ENCODE results near the gene CNTD1.

The CNTD1 gene

DNA sequence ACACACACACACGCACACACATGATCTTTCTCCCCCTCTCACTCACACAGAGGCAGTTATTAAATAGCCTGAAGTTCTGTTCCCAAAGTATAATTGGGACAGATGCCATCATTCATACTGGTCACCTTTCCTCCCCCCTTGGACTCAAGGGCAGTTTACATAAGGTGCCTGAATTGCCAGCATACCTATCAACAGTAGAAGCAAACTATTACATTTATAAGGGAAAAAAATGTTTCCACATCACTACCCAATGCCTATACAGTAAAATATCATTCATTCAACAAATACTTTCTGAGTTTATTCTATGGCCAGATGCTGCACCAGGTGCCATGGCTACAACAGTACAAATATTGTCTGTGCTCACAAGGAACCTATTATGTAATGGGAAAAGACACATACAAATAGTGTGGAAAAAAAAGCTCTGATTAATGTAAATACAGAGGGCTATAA, 6.3 kb downstream of the CNTD1 start:
- H3K36me3 ChIP-seq = peaks cover 16 to 28% (median 22%) of the 10 kb centered on the region in 11 experiments
- H3K27me3 ChIP-seq = no peaks in the 10 kb centered on the region
- no peak overlapping the region for H3K9ac ChIP-seq
- no peak overlapping the region for H3K4me2 ChIP-seq
- TF ChIP-seq Cebpa-rat (IDR thresholded peaks at IDR 0.05) = no peak
- H3K9me3 ChIP-seq (replicated peaks in 1 of 11) = no peaks in the 10 kb centered on the region
- H3K27ac ChIP-seq = no peak overlapping the region
- no peak overlapping the region for H3K4me3 ChIP-seq
- no peaks in the 10 kb centered on the region for H3K4me1 ChIP-seq
- H4K20me1 ChIP-seq = no peaks in the 10 kb centered on the region

DNA sequence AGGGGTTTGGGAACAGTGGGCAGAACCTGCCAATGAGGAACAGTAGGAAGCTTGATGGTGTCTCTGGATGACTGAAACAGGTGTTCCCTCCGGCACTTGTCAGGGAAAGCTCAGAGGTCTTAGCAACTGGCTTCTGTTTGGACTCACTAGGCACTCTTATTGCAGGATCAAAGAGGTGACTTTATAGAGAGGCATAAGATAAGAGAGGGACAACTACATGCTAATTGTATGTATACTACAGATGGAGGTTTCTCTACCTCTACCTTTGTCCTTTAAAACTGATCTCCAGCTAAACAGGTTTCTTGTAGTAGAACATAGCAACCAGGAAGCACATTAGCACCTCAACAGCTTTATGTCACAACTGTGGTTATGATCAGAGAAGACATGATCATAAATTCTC, 7.6 kb downstream of the CNTD1 start:
- Histone ChIP-seq H3K9ac (no peak overlapping the region), H3K36me3 (peaks cover 29 to 41% (median 35%) of the 10 kb centered on the region in 11 experiments), H3K4me2 (no peak overlapping the region), H3K4me1 (no peaks in the 10 kb centered on the region), H3K27ac (no peak overlapping the region), H4K20me1 (peaks cover 0 to 3% (median 0%) of the 10 kb centered on the region in 11 experiments; a peak in 1 of 22 replicates), H3K27me3 (no peaks in the 10 kb centered on the region), H3K9me3 (replicated peaks in 1 of 11) (no peaks in the 10 kb centered on the region), H3K4me3 (no peak overlapping the region)
- TF ChIP-seq Cebpa-rat (IDR thresholded peaks at IDR 0.05) = no peak

DNA sequence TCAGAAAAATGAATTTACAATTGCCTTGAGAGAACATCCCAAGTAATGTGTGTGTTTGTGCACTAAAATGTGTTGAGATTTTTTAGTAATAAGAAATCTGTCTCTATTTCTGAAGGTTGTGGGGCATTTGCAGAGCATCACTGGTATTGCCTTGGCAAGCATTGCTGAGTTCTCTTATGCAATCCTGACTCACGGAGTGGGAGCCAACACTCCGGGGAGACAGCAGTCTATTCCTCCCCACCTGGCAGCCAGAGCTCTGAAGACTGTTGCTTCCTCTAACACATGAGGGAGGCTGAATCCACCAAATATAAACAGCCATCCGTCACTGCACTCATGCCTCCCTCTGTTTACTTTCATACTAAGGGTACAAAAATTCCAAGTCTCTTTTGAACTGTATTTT, 10.6 kb downstream of the CNTD1 start:
- TF ChIP-seq Cebpa-rat (IDR thresholded peaks at IDR 0.05) = no peak
- H3K27ac ChIP-seq = no peak overlapping the region
- no peak overlapping the region for H3K9ac ChIP-seq

DNA sequence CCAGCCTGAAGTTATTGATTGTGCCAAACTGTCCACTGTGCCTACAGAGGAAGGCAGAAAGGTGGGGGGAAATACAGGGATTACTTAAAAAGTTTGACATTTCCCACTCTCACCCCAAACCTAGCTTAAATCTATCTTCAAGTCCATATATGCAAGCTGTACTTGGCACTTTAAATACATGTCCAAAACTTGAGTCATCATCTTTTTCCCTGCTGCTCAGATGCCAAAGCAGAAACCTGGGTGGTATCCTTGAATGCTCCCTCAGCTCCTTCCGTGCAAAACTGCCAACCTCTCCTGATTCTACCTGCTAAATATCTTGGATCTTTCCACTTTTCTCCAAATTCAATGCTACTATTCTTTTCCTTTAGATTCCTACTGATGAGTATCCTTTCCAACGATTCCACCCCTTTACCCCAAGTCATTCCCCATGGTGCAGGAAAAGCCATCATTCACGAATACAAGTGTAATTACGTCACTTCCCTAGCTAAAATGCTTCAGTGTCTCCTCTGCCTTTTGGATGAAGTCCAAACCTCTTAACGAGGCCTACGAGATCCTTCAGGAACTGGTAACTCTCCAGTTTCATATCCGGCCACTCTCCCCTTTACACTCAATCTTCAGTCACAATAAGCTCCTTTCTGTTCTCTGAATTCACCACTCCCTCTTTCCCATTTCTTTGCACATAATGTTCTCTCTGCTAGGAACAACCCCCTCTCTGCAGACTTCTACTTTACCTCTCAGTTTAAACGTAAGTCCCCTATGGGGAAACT, 16.2 kb downstream of the CNTD1 start:
- no peak overlapping the region for H3K4me2 ChIP-seq
- H4K20me1 ChIP-seq = peaks cover 0 to 32% (median 0%) of the 10 kb centered on the region in 11 experiments; a peak in 11 of 22 replicates
- H3K9ac ChIP-seq = no peak overlapping the region
- TF ChIP-seq Cebpa-rat (IDR thresholded peaks at IDR 0.05) = no peak
- H3K27me3 ChIP-seq = no peaks in the 10 kb centered on the region
- H3K27ac ChIP-seq = no peak overlapping the region
- no peak overlapping the region for H3K4me3 ChIP-seq
- no peaks in the 10 kb centered on the region for H3K4me1 ChIP-seq
- H3K9me3 ChIP-seq (replicated peaks in 1 of 11) = no peaks in the 10 kb centered on the region
- peaks cover 96 to 100% (median 100%) of the 10 kb centered on the region in 11 experiments for H3K36me3 ChIP-seq

More for the DNA sequence above, 10.6 kb downstream of the CNTD1 start:
- Histone ChIP-seq H3K27me3 (no peaks in the 10 kb centered on the region), H3K4me3 (no peak overlapping the region), H3K4me1 (no peaks in the 10 kb centered on the region), H3K36me3 (peaks cover 56 to 71% (median 65%) of the 10 kb centered on the region in 11 experiments), H3K9me3 (replicated peaks in 1 of 11) (no peaks in the 10 kb centered on the region), H4K20me1 (peaks cover 0 to 8% (median 0%) of the 10 kb centered on the region in 11 experiments; a peak in 3 of 22 replicates), H3K4me2 (no peak overlapping the region)

DNA sequence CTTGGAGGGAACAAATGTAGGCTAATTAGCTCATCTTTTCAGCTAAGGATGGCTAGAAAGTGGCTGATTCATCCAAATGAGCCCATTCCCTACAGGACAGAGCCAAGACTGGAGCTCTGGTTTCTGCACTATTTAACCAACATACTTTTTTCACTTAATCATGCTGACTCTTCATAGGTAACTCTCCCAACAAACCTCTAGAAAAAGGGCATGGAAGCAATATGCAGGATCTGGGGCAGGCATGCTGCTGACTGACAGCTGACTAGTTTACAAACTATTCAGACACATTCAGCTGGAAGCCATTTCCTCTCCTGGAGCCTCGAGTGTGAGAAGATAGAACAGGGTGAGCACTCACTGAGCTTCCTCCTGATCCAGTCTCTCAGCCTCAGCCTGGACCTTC, 19.2 kb downstream of the CNTD1 start:
- Histone ChIP-seq H4K20me1 (peaks cover 0 to 39% (median 7%) of the 10 kb centered on the region in 11 experiments; a peak in 13 of 22 replicates), H3K4me2 (no peak overlapping the region), H3K36me3 (peaks cover 93 to 100% (median 100%) of the 10 kb centered on the region in 11 experiments), H3K9me3 (replicated peaks in 1 of 11) (no peaks in the 10 kb centered on the region), H3K27me3 (no peaks in the 10 kb centered on the region), H3K4me3 (no peak overlapping the region), H3K9ac (no peak overlapping the region), H3K27ac (no peak overlapping the region), H3K4me1 (peaks cover 5 to 15% (median 8%) of the 10 kb centered on the region in 10 experiments)
- TF ChIP-seq Cebpa-rat (IDR thresholded peaks at IDR 0.05) = no peak

DNA sequence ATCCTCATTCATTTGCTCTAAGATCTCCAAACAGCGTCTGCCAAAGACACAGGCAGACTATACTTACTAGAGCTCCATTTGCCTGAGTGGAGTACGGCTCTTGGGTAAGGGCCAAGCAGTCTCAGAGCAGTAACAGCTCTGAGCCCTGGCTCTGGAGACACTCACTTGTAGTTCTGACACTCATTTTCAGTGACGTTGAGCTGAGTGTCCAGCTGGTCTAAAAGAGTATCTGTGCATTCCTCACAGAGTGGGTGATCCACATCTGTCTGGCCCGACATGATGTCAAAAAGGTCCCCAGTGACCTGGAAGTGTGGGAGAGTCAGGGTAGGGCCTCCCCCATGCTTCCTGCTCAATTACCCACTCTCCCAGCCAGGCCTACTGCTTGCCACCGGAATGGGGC, 19.7 kb downstream of the CNTD1 start:
- Histone ChIP-seq H3K27me3 (no peaks in the 10 kb centered on the region), H3K36me3 (peaks cover 88 to 98% (median 95%) of the 10 kb centered on the region in 11 experiments), H3K27ac (no peak overlapping the region), H4K20me1 (peaks cover 0 to 39% (median 7%) of the 10 kb centered on the region in 11 experiments; a peak in 13 of 22 replicates), H3K4me1 (peaks cover 11 to 20% (median 13%) of the 10 kb centered on the region in 10 experiments), H3K4me2 (no peak overlapping the region), H3K9ac (no peak overlapping the region), H3K4me3 (no peak overlapping the region), H3K9me3 (replicated peaks in 1 of 11) (no peaks in the 10 kb centered on the region)
- TF ChIP-seq Cebpa-rat (IDR thresholded peaks at IDR 0.05) = no peak

DNA sequence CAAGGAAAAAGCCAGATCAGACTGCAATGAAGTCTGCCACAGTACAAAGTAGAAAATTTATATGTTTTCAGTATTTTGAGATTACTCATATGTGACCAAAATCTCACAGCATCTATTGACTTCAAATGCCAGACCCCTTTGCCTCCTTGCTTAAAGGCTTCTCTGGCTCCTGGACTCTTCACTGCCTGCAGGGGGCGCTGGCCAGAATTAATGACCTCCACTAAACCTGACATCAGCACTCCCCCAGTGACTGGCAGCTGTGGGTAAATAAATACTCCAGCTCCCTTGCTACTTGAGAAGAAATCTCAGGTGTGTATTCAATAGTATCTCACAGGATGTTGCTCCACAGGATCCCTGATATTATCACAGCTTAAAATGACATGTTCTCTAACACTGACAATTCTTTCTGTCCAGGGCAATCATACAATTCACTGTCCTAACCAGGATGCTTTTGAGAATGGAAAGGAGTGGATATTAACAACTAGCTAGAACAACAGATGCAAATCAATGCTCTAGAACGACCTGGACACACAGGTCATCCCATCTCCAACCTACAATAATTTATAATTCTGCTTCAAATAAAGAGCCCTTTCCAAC, 21.4 kb downstream of the CNTD1 start:
- H3K9ac ChIP-seq = no peak overlapping the region; a peak in 1 of 22 replicates
- H3K4me3 ChIP-seq = no peak overlapping the region
- H3K27me3 ChIP-seq = no peaks in the 10 kb centered on the region
- TF ChIP-seq Cebpa-rat (IDR thresholded peaks at IDR 0.05) = no peak
- peaks cover 71 to 82% (median 78%) of the 10 kb centered on the region in 11 experiments for H3K36me3 ChIP-seq
- H3K27ac ChIP-seq = no peak overlapping the region
- H3K4me2 ChIP-seq = no peak overlapping the region
- H3K9me3 ChIP-seq (replicated peaks in 1 of 11) = no peaks in the 10 kb centered on the region
- H4K20me1 ChIP-seq = peaks cover 0 to 32% (median 7%) of the 10 kb centered on the region in 11 experiments; a peak in 13 of 22 replicates
- peaks cover 18 to 26% (median 21%) of the 10 kb centered on the region in 10 experiments for H3K4me1 ChIP-seq

DNA sequence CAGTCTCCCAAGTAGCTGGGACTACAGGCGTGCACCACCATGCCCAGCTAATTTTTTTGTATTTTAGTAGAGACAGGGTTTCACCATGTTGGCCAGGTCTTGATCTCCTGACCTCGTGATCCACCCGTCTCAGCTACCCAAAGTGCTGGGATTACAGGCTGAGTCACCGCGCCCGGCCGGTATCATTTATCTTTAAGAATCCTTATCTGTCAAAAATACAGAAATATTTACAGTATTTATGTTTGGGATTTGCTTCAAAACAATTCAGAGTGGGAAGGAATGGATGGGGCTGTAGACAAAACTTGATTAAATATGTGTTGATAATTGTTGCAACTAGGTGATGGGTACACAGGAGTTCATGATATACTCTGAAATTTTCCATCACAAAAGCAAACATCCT, 22.5 kb downstream of the CNTD1 start:
- TF ChIP-seq Cebpa-rat (IDR thresholded peaks at IDR 0.05) = no peak
- Histone ChIP-seq H3K9me3 (replicated peaks in 1 of 11) (no peaks in the 10 kb centered on the region), H3K4me2 (no peak overlapping the region), H3K36me3 (peaks cover 60 to 70% (median 67%) of the 10 kb centered on the region in 11 experiments), H3K4me1 (peaks cover 18 to 28% (median 22%) of the 10 kb centered on the region in 10 experiments), H3K9ac (peak overlapping the region in 2 of 11 experiments; percentile 14 to 35; a peak in 2 of 22 replicates), H3K27ac (no peak overlapping the region), H4K20me1 (peaks cover 0 to 25% (median 7%) of the 10 kb centered on the region in 11 experiments; a peak in 12 of 22 replicates), H3K4me3 (no peak overlapping the region), H3K27me3 (no peaks in the 10 kb centered on the region)

DNA sequence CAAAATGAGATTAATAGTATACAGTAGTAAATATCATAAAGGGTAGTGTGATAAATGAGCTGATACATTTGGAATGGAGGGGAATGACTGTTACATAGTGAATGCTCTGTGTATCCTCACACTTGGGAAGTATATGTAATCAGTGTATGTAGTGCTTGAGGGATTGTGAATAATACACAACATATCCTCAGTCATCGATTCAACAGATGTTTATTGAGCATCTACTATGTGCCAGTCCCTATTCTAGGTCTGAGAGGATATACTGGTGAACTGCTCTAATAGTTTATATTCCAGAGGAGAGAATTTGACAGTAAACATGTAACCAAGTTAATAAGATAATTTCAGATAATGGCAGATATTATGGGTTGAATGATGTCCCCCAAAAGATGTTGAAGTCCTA, 28.8 kb downstream of the CNTD1 start:
- H3K36me3 ChIP-seq = peaks cover 0 to 7% (median 4%) of the 10 kb centered on the region in 11 experiments; a peak in 15 of 22 replicates
- peaks cover 23 to 27% (median 26%) of the 10 kb centered on the region in 10 experiments for H3K4me1 ChIP-seq
- H3K4me2 ChIP-seq = no peak overlapping the region
- TF ChIP-seq Cebpa-rat (IDR thresholded peaks at IDR 0.05) = no peak
- no peaks in the 10 kb centered on the region for H3K27me3 ChIP-seq
- peaks cover 0 to 4% (median 0%) of the 10 kb centered on the region in 11 experiments; a peak in 2 of 22 replicates for H4K20me1 ChIP-seq
- no peak overlapping the region for H3K27ac ChIP-seq
- H3K9ac ChIP-seq = no peak overlapping the region
- no peaks in the 10 kb centered on the region for H3K9me3 ChIP-seq (replicated peaks in 1 of 11)
- no peak overlapping the region for H3K4me3 ChIP-seq
